Endothelial cell of umbilical vein (primary cell): ENCODE data around the gene LMO1. TPM values are rescaled to one million over a fixed set of nuclear protein-coding genes. Genes with fewer than 3 reads are reported as not detected.

Experiments
- BruUV-seq: library from RNA; stranded (reverse); fragments of 400-500 nt; replicated peaks from 2 replicates; lab custom pipeline; 2021; lab: Mats Ljungman, UMichigan
- CTCF ChIA-PET: fragments of 300-600, 350-600 bp; sonication (Branson Sonifier 250); formaldehyde crosslinking; loops from one replicate; lab custom pipeline; 2021; ENCODE audit warnings: antibody characterized with exemption, inconsistent platforms; lab: Charles Lee
- POLR2A ChIA-PET: fragments of 300-600, 350-600 bp; sonication (Branson Sonifier 250); formaldehyde crosslinking; loops from one replicate; lab custom pipeline; 2021; ENCODE audit warnings: antibody characterized with exemption, inconsistent platforms; lab: Charles Lee
- DNase-seq: peaks from one replicate; pipeline ENCODE4 v3.0.0-alpha.2; 2011; ENCODE audit warnings: low read depth, low spot score
- FAIRE-seq: peaks from 2 replicates; lab custom pipeline; 2011; peaks lifted over from hg19 to GRCh38; lab: Jason Lieb, UNC
- H2AFZ ChIP-seq: 2 replicates; pipeline ENCODE4 v1.6.0; 2012; ENCODE audit warnings: low read depth, low read length, control low read depth, inconsistent platforms
- H3K27ac ChIP-seq: 2 replicates; pipeline ENCODE4 v1.5.1; 2011; ENCODE audit warnings: low read depth, mild to moderate bottlenecking, control low read depth, low read length, moderate library complexity; ENCODE audit not compliant: insufficient read depth
- H3K27me3 ChIP-seq, 2 experiments: 2 replicates each; pipeline versions ENCODE4 v1.6.0 to v1.6.1; 2011; ENCODE audit warnings: low read length in 2 of 2, mixed read lengths in 1 of 2; ENCODE audit not compliant: control insufficient read depth in 2 of 2, insufficient read depth in 2 of 2
- H3K36me3 ChIP-seq, 2 experiments: 2 replicates in 1 of 2; 3 replicates in 1 of 2; pipeline ENCODE4 v1.5.1; 2011; ENCODE audit warnings: low read length in 2 of 2, mild to moderate bottlenecking in 1 of 2, moderate library complexity in 1 of 2; ENCODE audit not compliant: control insufficient read depth in 2 of 2, insufficient read depth in 2 of 2; ENCODE audit errors: extremely low read depth in 1 of 2
- H3K4me1 ChIP-seq: 3 replicates; pipeline ENCODE4 v1.5.1; 2011; ENCODE audit warnings: mild to moderate bottlenecking, low read length; ENCODE audit not compliant: control insufficient read depth, insufficient read depth; ENCODE audit errors: extremely low read depth
- H3K4me2 ChIP-seq: 2 replicates; pipeline ENCODE4 v1.6.1; 2011; ENCODE audit warnings: low read length, control low read depth, mixed read lengths; ENCODE audit not compliant: insufficient read depth
- H3K4me3 ChIP-seq, 3 experiments: fragments of 200-600 bp in 1 of 3; sonication (generic), shearing (Covaris generic) in 1 of 3; replicated peaks in 1 of 3; 2 replicates each; pipeline ENCODE4 v1.5.1; 2011 to 2016; ENCODE audit warnings: control low read depth in 3 of 3, low read length in 3 of 3, mild to moderate bottlenecking in 2 of 3, inconsistent platforms in 1 of 3, low read depth in 1 of 3, moderate library complexity in 1 of 3; ENCODE audit not compliant: insufficient read depth in 1 of 3
- H3K79me2 ChIP-seq: 2 replicates; pipeline ENCODE4 v1.6.0; 2012; ENCODE audit warnings: low read length, inconsistent platforms; ENCODE audit not compliant: control insufficient read depth, insufficient read depth
- H3K9ac ChIP-seq: replicated peaks from 2 replicates; pipeline ENCODE3; 2011; ENCODE audit warnings: low read length, control low read depth; ENCODE audit not compliant: insufficient read depth; ENCODE audit errors: extremely low read depth
- H3K9me1 ChIP-seq: replicated peaks from 3 replicates; pipeline ENCODE4 v1.6.0; 2011; ENCODE audit warnings: mild to moderate bottlenecking, low read length; ENCODE audit not compliant: control insufficient read depth, insufficient read depth; ENCODE audit errors: extremely low read depth
- H3K9me3 ChIP-seq: replicated peaks from 2 replicates; pipeline ENCODE4 v1.5.1; 2012; ENCODE audit warnings: low read length, inconsistent platforms; ENCODE audit not compliant: control insufficient read depth, insufficient read depth
- H4K20me1 ChIP-seq: replicated peaks from 2 replicates; pipeline ENCODE3; 2011; ENCODE audit warnings: mild to moderate bottlenecking, low read length; ENCODE audit not compliant: control insufficient read depth, insufficient read depth; ENCODE audit errors: extremely low read depth
- CTCF ChIP-seq, 2 donors: IDR thresholded peaks; 1 replicate in 1 of 2; 2 replicates in 1 of 2; pipeline ENCODE4 v1.5.1; 2011; ENCODE audit warnings: low read length in 2 of 2, mild to moderate bottlenecking in 2 of 2, moderate library complexity in 2 of 2, control low read depth in 1 of 2, inconsistent platforms in 1 of 2, low read depth in 1 of 2; ENCODE audit not compliant: insufficient read depth in 1 of 2; ENCODE audit errors: extremely low read depth in 1 of 2
- JUN ChIP-seq: IDR thresholded peaks from 2 replicates; pipeline ENCODE4 v1.6.1; 2011; ENCODE audit warnings: borderline replicate concordance, low read depth; ENCODE audit not compliant: insufficient read length, insufficient read depth
- MAX ChIP-seq: IDR thresholded peaks from 2 replicates; pipeline ENCODE4 v1.6.1; 2011; ENCODE audit not compliant: insufficient read depth, insufficient read length
- dilution Hi-C: fragments of 300-500 bp; cut with MboI; formaldehyde crosslinking; loops from one replicate; pipeline ENCODE4 v1.15.0; 2019; ENCODE audit warnings: low sequenced_read_pairs; ENCODE audit not compliant: extremely low pct_ligation_motif_present
- intact Hi-C: fragments of 100-400 bp; cut with micrococcal nuclease; formaldehyde crosslinking; loops from one replicate; pipeline ENCODE4 v1.10.0; 2022
- polyA plus RNA-seq, 4 experiments: library from polyadenylated mRNA; depleted of rRNA in 3 of 4; stranded (reverse) in 3 of 4; unstranded in 1 of 4; fragments of >200 nt; gene quantifications; 2 replicates each; pipeline versions ENCODE4 v1.2.1 to v1.2.3, GENCODE V29; 2011 to 2012; ENCODE audit warnings: missing spikeins in 1 of 4
- total RNA-seq: library from RNA; stranded (reverse); gene quantifications from 2 replicates; pipeline ENCODE4 v1.2.3, GENCODE V29; 2021

LMO1 gene
- total and polyA plus RNA-seq, 2 donors (not counting 3 experiments of a cell fraction or from before 2014, with no cell fraction given): not detected

GRCh38 chr11:8192016-8192895, 71.4 kb downstream of the LMO1 start:
- Histone ChIP-seq H3K9me1 (no peaks in the 10 kb centered on the region), H2AFZ (no peak overlapping the region), H4K20me1 (no peaks in the 10 kb centered on the region), H3K9ac (no peak overlapping the region), H3K4me3 (no peak overlapping the region), H3K79me2 (no peaks in the 10 kb centered on the region), H3K27me3 (peaks cover 2 to 11% of the 10 kb centered on the region in 2 experiments), H3K9me3 (no peaks in the 10 kb centered on the region), H3K27ac (no peak overlapping the region), H3K4me2 (no peak overlapping the region), H3K36me3 (no peaks in the 10 kb centered on the region), H3K4me1 (no peaks in the 10 kb centered on the region)
- no TSS peak for BruUV-seq
- ChIA-PET POLR2A (no interaction called here), CTCF (interaction anchor here (0.6 to 5.4 kb wide), 17 partner anchors 8 to 937 kb away, joined by 3 to 52 read pairs (median 4); partner anchors contain the start of gene LMO1)
- intact Hi-C loops (loop anchor here (1.0 kb wide), 3 partner anchors 14 to 374 kb away; partner anchors contain the start of gene LMO1), dilution Hi-C loops (no loop called here)
- TF ChIP-seq JUN (no peak), CTCF (IDR thresholded peaks at IDR 0.05; ENCODE audit: extremely low read depth in 1 of 2, insufficient read depth in 1 of 2, low read depth in 1 of 2, low read length in 2 of 2) (peak; percentile 76 to 89)
- peak; percentile 60 for DNase-seq
- FAIRE-seq: peak; percentile 81

- TF ChIP-seq JUN (no peak), MAX (no peak)
- Histone ChIP-seq H3K4me2 (no peak overlapping the region), H3K27ac (no peak overlapping the region), H3K36me3 (no peaks in the 10 kb centered on the region), H3K27me3 (peaks cover 2 to 4% of the 10 kb centered on the region in 2 experiments), H3K4me3 (no peak overlapping the region), H3K9ac (no peak overlapping the region), H3K9me3 (no peaks in the 10 kb centered on the region), H3K9me1 (no peaks in the 10 kb centered on the region), H4K20me1 (no peaks in the 10 kb centered on the region), H3K79me2 (no peaks in the 10 kb centered on the region), H3K4me1 (no peaks in the 10 kb centered on the region), H2AFZ (no peak overlapping the region)
- intact Hi-C loops: no loop called here
- CTCF ChIA-PET: interaction anchor here (0.8 to 2.7 kb wide), 6 partner anchors 27 to 377 kb away, joined by 3 to 22 read pairs (median 4); partner anchors contain the start of gene LMO1
- no TSS peak for BruUV-seq
- POLR2A ChIA-PET: no interaction called here
- FAIRE-seq (no peak), DNase-seq (no peak)
- dilution Hi-C loops: no loop called here
These were observed 73.2 kb downstream of the LMO1 start for GRCh38 chr11:8190431-8190830.
